Muscle layer of duodenum (tissue), 2 donors: ENCODE data around the gene NUP43.
"Not testable (repeated sequence)": the region's sequence is repeated elsewhere in the genome, so short reads cannot be mapped to it uniquely, and the experiment has no call there.

Experiments used
- H3K27ac ChIP-seq: one replicate; pipeline ENCODE4 v1.7.0; 2013; ENCODE audit warnings: mild to moderate bottlenecking, low read length
- H3K27me3 ChIP-seq: one replicate; pipeline ENCODE4 v1.7.0; 2013; ENCODE audit warnings: low read depth, mild to moderate bottlenecking, control low read depth, low read length
- H3K36me3 ChIP-seq, 2 donors: one replicate each; pipeline ENCODE4 v1.7.0; 2013; ENCODE audit warnings: low read length in 2 of 2, control low read depth in 1 of 2, mild to moderate bottlenecking in 1 of 2; ENCODE audit not compliant: insufficient read depth in 2 of 2, control insufficient read depth in 1 of 2
- H3K4me1 ChIP-seq, 2 donors: one replicate each; pipeline ENCODE4 v1.7.0; 2013; ENCODE audit warnings: low read length in 2 of 2, mild to moderate bottlenecking in 2 of 2, control low read depth in 1 of 2, moderate library complexity in 1 of 2; ENCODE audit not compliant: insufficient read depth in 2 of 2, control insufficient read depth in 1 of 2
- H3K4me3 ChIP-seq, 2 donors: one replicate each; pipeline ENCODE4 v1.7.0; 2013; ENCODE audit warnings: low read length in 2 of 2, low read depth in 1 of 2, mild to moderate bottlenecking in 1 of 2
- H3K9me3 ChIP-seq, 2 donors: one replicate each; pipeline ENCODE4 v1.7.0; 2013; ENCODE audit warnings: low read length in 2 of 2, control low read depth in 1 of 2, mild to moderate bottlenecking in 1 of 2; ENCODE audit not compliant: control insufficient read depth in 1 of 2
- donor health status: healthy.

The NUP43 gene

GRCh38 chr6:149745252-149745651 lies 1.1 kb downstream of the NUP43 start:
- not testable (repeated sequence) for H3K27ac ChIP-seq, H3K27me3 ChIP-seq, H3K9me3 ChIP-seq
- Histone ChIP-seq H3K4me3 (peak overlapping the region; percentile 82 to 97), H3K4me1 (peaks cover 0 to 16% of the 10 kb centered on the region in 2 donors), H3K36me3 (peaks cover 10 to 26% of the 10 kb centered on the region in 2 donors)

- Histone ChIP-seq H3K9me3 (no peaks in the 10 kb centered on the region), H3K27me3 (no peaks in the 10 kb centered on the region), H3K4me1 (no peaks in the 10 kb centered on the region), H3K36me3 (peaks cover 22 to 52% of the 10 kb centered on the region in 2 donors), H3K4me3 (no peak overlapping the region), H3K27ac (no peak overlapping the region)
Measured at GRCh38 chr6:149734915-149735314, 11.4 kb downstream of the NUP43 start.

DNA sequence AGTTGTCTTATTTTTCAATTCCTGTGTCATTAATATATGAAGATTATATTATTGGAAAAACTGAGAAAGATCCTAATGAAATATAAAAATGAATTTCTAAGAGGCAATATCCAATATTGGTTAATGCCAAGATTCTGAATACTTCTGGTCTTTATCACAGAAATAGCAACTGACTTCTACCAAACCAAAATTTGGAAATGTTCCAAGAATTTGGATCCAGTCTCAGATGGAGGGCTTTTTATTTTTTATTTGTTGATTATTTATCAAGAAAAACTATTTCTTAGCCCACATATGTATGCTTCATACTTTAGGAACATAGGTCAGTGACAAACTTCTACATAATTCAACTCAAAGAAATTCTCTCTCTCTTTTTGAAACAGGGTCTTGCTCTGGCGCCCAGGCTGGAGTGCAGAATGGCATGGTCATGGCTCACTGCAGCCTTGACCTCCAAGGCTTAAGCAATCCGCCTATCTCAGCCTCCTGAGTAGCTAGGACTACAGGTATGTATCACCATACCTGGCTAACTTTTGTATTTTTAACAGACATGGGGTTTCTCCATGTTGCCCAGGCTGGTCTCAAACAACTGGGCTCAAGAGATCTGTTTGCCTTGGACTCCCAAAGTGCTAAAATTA lies 13.1 kb downstream of the NUP43 start:
- Histone ChIP-seq H3K4me3 (no peak overlapping the region), H3K4me1 (no peaks in the 10 kb centered on the region), H3K36me3 (peaks cover 20 to 53% of the 10 kb centered on the region in 2 donors), H3K27ac (no peak overlapping the region), H3K9me3 (no peaks in the 10 kb centered on the region), H3K27me3 (no peaks in the 10 kb centered on the region)

- H3K27ac ChIP-seq: no peak overlapping the region
- H3K27me3 ChIP-seq: no peaks in the 10 kb centered on the region
- peaks cover 23 to 47% of the 10 kb centered on the region in 2 donors for H3K36me3 ChIP-seq
- H3K9me3 ChIP-seq: no peaks in the 10 kb centered on the region
- H3K4me1 ChIP-seq: no peaks in the 10 kb centered on the region
- no peak overlapping the region for H3K4me3 ChIP-seq
Measured at GRCh38 chr6:149729824-149730223, 16.5 kb downstream of the NUP43 start.

- Histone ChIP-seq H3K36me3 (peaks cover 21 to 45% of the 10 kb centered on the region in 2 donors), H3K27me3 (no peaks in the 10 kb centered on the region), H3K9me3 (no peaks in the 10 kb centered on the region), H3K4me1 (no peaks in the 10 kb centered on the region), H3K4me3 (no peak overlapping the region), H3K27ac (no peak overlapping the region)
Measured at GRCh38 chr6:149728499-149729234, 17.7 kb downstream of the NUP43 start.

DNA sequence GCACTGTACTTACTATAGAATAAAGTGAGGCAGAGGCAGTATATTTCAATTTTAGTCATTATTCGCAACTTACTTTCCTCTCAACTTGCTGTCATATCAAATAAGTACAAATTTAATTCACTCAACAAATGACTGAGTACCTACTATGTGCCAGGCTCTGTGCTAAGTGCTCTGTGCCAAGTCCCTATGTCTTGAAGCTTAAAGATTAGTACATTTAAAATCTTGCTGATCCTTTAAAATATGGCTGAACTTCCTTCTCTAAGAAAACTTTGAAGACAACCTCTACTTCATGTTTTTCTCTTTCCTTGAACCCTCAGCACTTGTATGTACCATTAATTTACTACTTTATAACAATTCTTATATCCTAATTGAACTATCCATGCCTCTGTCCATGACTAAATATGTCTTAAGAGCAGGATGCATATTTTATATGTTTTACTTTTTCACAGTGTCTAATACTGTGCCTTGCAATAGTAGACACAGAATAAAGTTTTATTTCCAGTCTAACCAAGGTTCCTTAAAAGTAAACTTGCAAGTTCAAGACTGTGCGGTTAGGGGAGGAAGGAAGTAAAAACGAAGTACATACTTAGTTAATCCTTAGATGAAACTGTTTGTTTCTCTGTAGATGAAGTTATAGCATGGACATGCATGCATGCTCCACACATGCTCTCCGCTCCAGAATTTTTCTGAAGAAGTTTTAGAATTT lies 18.4 kb downstream of the NUP43 start:
- Histone ChIP-seq H3K4me1 (no peaks in the 10 kb centered on the region), H3K9me3 (no peaks in the 10 kb centered on the region), H3K27ac (no peak overlapping the region), H3K36me3 (peaks cover 21 to 40% of the 10 kb centered on the region in 2 donors), H3K27me3 (no peaks in the 10 kb centered on the region), H3K4me3 (no peak overlapping the region)

- Histone ChIP-seq H3K4me3 (no peak overlapping the region), H3K27ac (no peak overlapping the region), H3K36me3 (peaks cover 17 to 37% of the 10 kb centered on the region in 2 donors), H3K9me3 (no peaks in the 10 kb centered on the region), H3K4me1 (no peaks in the 10 kb centered on the region), H3K27me3 (no peaks in the 10 kb centered on the region)
Measured at GRCh38 chr6:149725785-149726184, 20.5 kb downstream of the NUP43 start.

GRCh38 chr6:149723771-149724417 lies 22.4 kb downstream of the NUP43 start:
- H3K27ac ChIP-seq: no peak overlapping the region
- H3K9me3 ChIP-seq: no peaks in the 10 kb centered on the region
- H3K36me3 ChIP-seq: peaks cover 14 to 21% of the 10 kb centered on the region in 2 donors
- no peak overlapping the region for H3K4me3 ChIP-seq
- H3K4me1 ChIP-seq: peaks cover 0 to 2% of the 10 kb centered on the region in 2 donors
- H3K27me3 ChIP-seq: no peaks in the 10 kb centered on the region

- Histone ChIP-seq H3K27me3 (no peaks in the 10 kb centered on the region), H3K36me3 (peaks cover 14 to 15% of the 10 kb centered on the region in 2 donors), H3K4me1 (peaks cover 0 to 8% of the 10 kb centered on the region in 2 donors), H3K27ac (no peak overlapping the region), H3K4me3 (no peak overlapping the region), H3K9me3 (no peaks in the 10 kb centered on the region)
Measured at GRCh38 chr6:149723262-149723661, 23.1 kb downstream of the NUP43 start.

- H3K9me3 ChIP-seq: no peaks in the 10 kb centered on the region
- no peak overlapping the region for H3K4me3 ChIP-seq
- H3K27me3 ChIP-seq: no peaks in the 10 kb centered on the region
- H3K4me1 ChIP-seq: peaks cover 7 to 11% of the 10 kb centered on the region in 2 donors
- peaks cover 0 to 7% of the 10 kb centered on the region in 2 donors for H3K36me3 ChIP-seq
- no peak overlapping the region for H3K27ac ChIP-seq
Measured at GRCh38 chr6:149719531-149719930, 26.8 kb downstream of the NUP43 start.
